Thoracic aorta (tissue), 2 donors: Measurements from ENCODE around the gene NANS. TPM values are rescaled to one million over a fixed set of nuclear protein-coding genes. Genes with fewer than 3 reads are reported as not detected.

ENCODE experiments used
- ATAC-seq: fragments of 150-250 bp; one replicate; pipeline ENCODE4 v1.8.0; 2017; ENCODE audit warnings: low read depth; ENCODE audit not compliant: insufficient number of reproducible peaks, low FRiP score
- DNase-seq: peaks from one replicate; pipeline ENCODE4 v3.0.0-alpha.2; 2020; ENCODE audit warnings: low spot score
- H3K27ac ChIP-seq, 2 donors: fragments of 200-600 bp; sonication (generic); 1 replicate in 1 of 2; 2 replicates in 1 of 2; pipeline ENCODE4 v1.5.1; 2016; ENCODE audit warnings: mild to moderate bottlenecking in 2 of 2, moderate library complexity in 2 of 2
- H3K27me3 ChIP-seq: fragments of 200-600 bp; sonication (generic); replicated peaks from 2 replicates; pipeline ENCODE4 v1.6.0; 2016; ENCODE audit warnings: mild to moderate bottlenecking; ENCODE audit not compliant: insufficient read depth
- H3K36me3 ChIP-seq: fragments of 200-600 bp; sonication (generic); one replicate; pipeline ENCODE4 v1.5.1; 2016
- H3K4me1 ChIP-seq, 2 donors: fragments of 200-600 bp; sonication (generic); 1 replicate in 1 of 2; 2 replicates in 1 of 2; pipeline versions ENCODE4 v1.5.1 to v1.6.0; 2016; ENCODE audit warnings: low read depth in 2 of 2, mild to moderate bottlenecking in 1 of 2; ENCODE audit not compliant: control insufficient read depth in 1 of 2
- H3K4me3 ChIP-seq: fragments of 200-600 bp; sonication (generic); 2 replicates; pipeline ENCODE4 v1.5.1; 2016; ENCODE audit warnings: mild to moderate bottlenecking
- H3K9me3 ChIP-seq: fragments of 200-600 bp; sonication (generic); 2 replicates; pipeline ENCODE4 v1.5.1; 2016
- total RNA-seq, 2 donors: library from RNA; depleted of rRNA; stranded (reverse); fragments of >200 nt; gene quantifications; one replicate each; pipeline versions ENCODE4 v1.1.0 to v1.2.3, GENCODE V29; 2016
- TF ChIP-seq, protein P1 (sequence below): fragments of 200-600 bp; sonication (generic); IDR thresholded peaks from one replicate; pipeline ENCODE4 v1.5.1; 2019; ENCODE audit warnings: antibody characterized with exemption

The NANS gene
- total RNA-seq, 2 donors from 2014 or later, result 60.9 to 73.1 TPM

DNA sequence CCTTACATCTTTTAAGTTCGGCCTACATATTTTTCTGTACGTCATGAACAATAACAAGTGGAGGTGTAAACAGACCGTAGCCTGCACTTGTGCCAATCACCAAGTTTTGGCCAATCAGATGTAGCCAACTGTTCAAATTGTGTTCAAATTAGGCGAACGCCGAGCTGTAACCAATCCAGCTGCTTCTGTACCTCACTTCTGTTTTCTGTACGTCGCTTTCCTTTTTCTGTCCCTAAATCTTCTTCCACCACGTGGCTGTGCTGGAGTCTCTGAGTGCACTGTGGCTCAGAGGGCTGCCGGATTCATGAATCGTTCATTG lies 36.0 kb downstream of the NANS start:
- Histone ChIP-seq H3K4me1 (peaks cover 0 to 6% of the 10 kb centered on the region in 2 donors), H3K9me3 (no peaks in the 10 kb centered on the region), H3K27ac (no peak overlapping the region), H3K4me3 (peak overlapping the region; percentile 9), H3K27me3 (no peaks in the 10 kb centered on the region), H3K36me3 (no peaks in the 10 kb centered on the region)
- TF ChIP-seq, protein P1, sequence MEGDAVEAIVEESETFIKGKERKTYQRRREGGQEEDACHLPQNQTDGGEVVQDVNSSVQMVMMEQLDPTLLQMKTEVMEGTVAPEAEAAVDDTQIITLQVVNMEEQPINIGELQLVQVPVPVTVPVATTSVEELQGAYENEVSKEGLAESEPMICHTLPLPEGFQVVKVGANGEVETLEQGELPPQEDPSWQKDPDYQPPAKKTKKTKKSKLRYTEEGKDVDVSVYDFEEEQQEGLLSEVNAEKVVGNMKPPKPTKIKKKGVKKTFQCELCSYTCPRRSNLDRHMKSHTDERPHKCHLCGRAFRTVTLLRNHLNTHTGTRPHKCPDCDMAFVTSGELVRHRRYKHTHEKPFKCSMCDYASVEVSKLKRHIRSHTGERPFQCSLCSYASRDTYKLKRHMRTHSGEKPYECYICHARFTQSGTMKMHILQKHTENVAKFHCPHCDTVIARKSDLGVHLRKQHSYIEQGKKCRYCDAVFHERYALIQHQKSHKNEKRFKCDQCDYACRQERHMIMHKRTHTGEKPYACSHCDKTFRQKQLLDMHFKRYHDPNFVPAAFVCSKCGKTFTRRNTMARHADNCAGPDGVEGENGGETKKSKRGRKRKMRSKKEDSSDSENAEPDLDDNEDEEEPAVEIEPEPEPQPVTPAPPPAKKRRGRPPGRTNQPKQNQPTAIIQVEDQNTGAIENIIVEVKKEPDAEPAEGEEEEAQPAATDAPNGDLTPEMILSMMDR, result no peak
- DNase-seq (no peak), ATAC-seq (no peak)

DNA sequence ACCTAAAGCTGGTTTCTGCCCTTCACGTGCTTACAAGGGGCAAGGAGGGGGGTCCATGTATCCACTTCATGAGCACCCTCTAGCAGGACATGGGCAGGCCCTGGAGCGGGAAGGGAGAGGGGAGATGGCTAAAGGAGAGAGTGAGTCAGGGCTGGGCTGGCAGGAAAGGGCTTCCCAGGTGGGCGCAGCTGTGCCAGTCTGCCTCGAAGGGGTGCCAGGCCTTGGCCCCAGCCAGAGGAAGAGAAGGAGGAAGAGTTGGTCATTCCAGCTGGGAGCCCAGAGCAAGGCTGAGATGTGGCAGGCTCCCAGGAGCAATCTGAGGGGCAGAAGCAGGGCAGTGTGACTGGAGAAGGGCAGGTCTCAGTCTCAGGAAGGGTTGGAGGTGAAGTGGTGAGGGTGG lies 37.8 kb downstream of the NANS start:
- no peak overlapping the region for H3K4me3 ChIP-seq
- TF ChIP-seq, protein P1, result no peak
- ATAC-seq (no peak), DNase-seq (no peak)
- H3K27me3 ChIP-seq, result no peaks in the 10 kb centered on the region
- H3K9me3 ChIP-seq, result no peaks in the 10 kb centered on the region
- H3K27ac ChIP-seq, result no peak overlapping the region
- H3K36me3 ChIP-seq, result no peaks in the 10 kb centered on the region
- no peaks in the 10 kb centered on the region for H3K4me1 ChIP-seq

DNA sequence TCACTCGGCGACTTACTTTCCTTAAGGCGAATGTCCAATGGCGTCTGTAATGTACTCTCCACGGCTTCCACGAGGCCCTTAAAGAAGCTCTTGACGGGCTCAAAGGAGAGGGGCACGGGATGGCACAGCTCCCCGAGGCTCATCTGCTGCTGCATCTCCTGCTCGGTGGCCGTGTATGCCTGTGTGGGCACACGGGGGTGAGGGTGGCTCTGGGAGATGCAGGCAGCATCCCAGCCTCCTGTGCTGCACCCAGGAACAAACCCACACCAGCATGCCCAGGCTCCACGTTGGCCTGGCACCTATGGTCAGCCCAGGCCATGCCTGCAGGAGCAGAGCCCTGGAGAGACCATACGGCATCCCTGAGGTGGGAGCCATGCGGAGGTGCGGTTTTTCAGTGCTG lies 38.3 kb downstream of the NANS start:
- Histone ChIP-seq H3K36me3 (no peaks in the 10 kb centered on the region), H3K4me3 (no peak overlapping the region), H3K27me3 (no peaks in the 10 kb centered on the region), H3K4me1 (no peaks in the 10 kb centered on the region), H3K27ac (no peak overlapping the region), H3K9me3 (no peaks in the 10 kb centered on the region)
- DNase-seq (no peak), ATAC-seq (no peak)
- TF ChIP-seq, protein P1, result no peak

DNA sequence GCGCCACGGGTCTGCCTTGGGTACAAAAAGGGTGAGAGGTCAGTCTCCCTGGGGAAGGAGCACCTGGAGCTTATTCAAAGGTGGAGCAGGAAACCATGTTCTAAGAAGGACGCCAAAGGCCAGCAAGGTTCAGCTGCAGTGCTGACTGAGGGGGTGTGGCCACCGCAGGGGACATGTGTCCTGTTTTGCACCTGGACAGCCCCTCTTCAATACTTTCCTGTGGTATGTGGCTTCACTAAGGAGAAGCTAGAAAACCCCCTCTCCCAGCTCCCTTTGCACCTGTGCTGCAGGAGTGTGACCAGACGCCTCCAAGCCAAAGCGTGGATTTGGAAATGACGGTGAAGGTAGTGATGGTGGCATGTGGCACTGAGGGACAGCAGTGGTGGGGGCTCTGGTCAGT lies 38.9 kb downstream of the NANS start:
- Histone ChIP-seq H3K27me3 (no peaks in the 10 kb centered on the region), H3K4me3 (no peak overlapping the region), H3K27ac (no peak overlapping the region), H3K9me3 (no peaks in the 10 kb centered on the region), H3K4me1 (no peaks in the 10 kb centered on the region), H3K36me3 (no peaks in the 10 kb centered on the region)
- ATAC-seq, result no peak
- no peak for DNase-seq
- TF ChIP-seq, protein P1, result no peak

DNA sequence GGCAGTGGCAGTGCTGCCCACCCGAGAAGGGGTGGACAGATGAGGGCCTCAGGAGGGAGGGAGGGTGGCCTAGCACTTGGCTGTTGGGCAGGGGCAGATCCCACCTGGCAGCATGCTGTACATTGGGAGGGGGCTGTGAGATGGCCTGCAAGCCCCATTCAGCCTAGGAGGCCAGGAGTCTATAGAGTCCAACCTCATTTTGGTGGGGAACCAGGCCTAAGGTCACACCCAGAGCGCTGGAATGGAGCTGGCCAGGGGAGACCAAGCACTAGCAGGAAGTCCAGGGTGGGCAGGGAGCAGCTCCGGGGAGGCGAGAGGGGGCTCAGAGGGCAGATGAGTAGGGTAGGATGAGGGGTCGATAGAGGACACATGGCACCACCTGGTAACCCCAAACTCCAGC lies 39.6 kb downstream of the NANS start:
- TF ChIP-seq, protein P1, result no peak
- no peak overlapping the region for H3K27ac ChIP-seq
- H3K4me3 ChIP-seq, result no peak overlapping the region
- no peak for ATAC-seq
- no peaks in the 10 kb centered on the region for H3K27me3 ChIP-seq
- DNase-seq, result no peak
- no peaks in the 10 kb centered on the region for H3K9me3 ChIP-seq
- no peaks in the 10 kb centered on the region for H3K4me1 ChIP-seq
- H3K36me3 ChIP-seq, result no peaks in the 10 kb centered on the region
